Head of caudate nucleus (tissue), 42 donors: ENCODE results near the gene TRMT112.
A peak's percentile ranks its signal among the peaks of the same experiment; 100 is the strongest.

Experiments
- DNase-seq, 42 donors: peaks; one replicate each; pipeline versions ENCODE4 v3.0.0 to v3.0.0-alpha.2; 2020 to 2021; ENCODE audit warnings: mixed read lengths in 7 of 42
- intact Hi-C: fragments of 100-400 bp; cut with DNase I; formaldehyde crosslinking; loops from one replicate; pipeline ENCODE4 v1.15.0; 2022

Gene TRMT112

GRCh38 chr11:64317325-64317960 lies at the start of gene TRMT112:
Gene TRMT112 (minus strand): TSS chr11:64317559. CDS start chr11:64317526, 33 bp downstream.
- peak; percentile 93 to 99 (median 98) for DNase-seq
- intact Hi-C loops = loop anchor here (5.0 kb wide), 1 partner anchor 40 kb away; the partner anchor contains the start of gene RPS6KA4

- intact Hi-C loops = no loop called here
- no peak for DNase-seq
Measured at GRCh38 chr11:64366751-64367150, 49.4 kb upstream of the TRMT112 start.

GRCh38 chr11:64364911-64365310 lies 47.6 kb upstream of the TRMT112 start:
- intact Hi-C loops = no loop called here

GRCh38 chr11:64364435-64364834 lies 47.1 kb upstream of the TRMT112 start:
- DNase-seq = no peak
- intact Hi-C loops = no loop called here

More at GRCh38 chr11:64364911-64365310, 47.6 kb upstream of the TRMT112 start:
- no peak for DNase-seq

GRCh38 chr11:64362339-64362738 lies 45.0 kb upstream of the TRMT112 start:
- intact Hi-C loops = no loop called here
- no peak for DNase-seq

GRCh38 chr11:64361659-64362058 lies 44.3 kb upstream of the TRMT112 start:
- DNase-seq = no peak
- intact Hi-C loops = no loop called here

- DNase-seq = peak in 2 of 42 donors; percentile 19 to 36
- intact Hi-C loops = no loop called here
Measured at GRCh38 chr11:64360448-64360921, 43.1 kb upstream of the TRMT112 start.

- intact Hi-C loops = loop anchor here (5.0 kb wide), 1 partner anchor 43 kb away; the partner anchor contains the start of genes PRDX5 and TRMT112
- DNase-seq = peak; percentile 44 to 88 (median 78)
Measured at GRCh38 chr11:64359712-64360445, 42.5 kb upstream of the TRMT112 start.

GRCh38 chr11:64358907-64359711 lies 41.8 kb upstream of the TRMT112 start, which contains the start of gene RPS6KA4:
Gene RPS6KA4 (plus strand): TSS chr11:64359162. CDS start chr11:64359236, 74 bp downstream.
- DNase-seq = peak in 40 of 42 donors; percentile 39 to 82 (median 66)
- intact Hi-C loops = loop anchor here (5.0 kb wide), 1 partner anchor 42 kb away; the partner anchor contains the start of genes PRDX5 and TRMT112

GRCh38 chr11:64358536-64358906 lies 41.2 kb upstream of the TRMT112 start:
- intact Hi-C loops = loop anchor here (5.0 kb wide), 1 partner anchor 41 kb away; the partner anchor contains the start of genes PRDX5 and TRMT112
- DNase-seq = no peak

GRCh38 chr11:64357904-64358535 lies 40.7 kb upstream of the TRMT112 start:
- intact Hi-C loops = loop anchor here (5.0 kb wide), 1 partner anchor 41 kb away; the partner anchor contains the start of genes PRDX5 and TRMT112
- DNase-seq = no peak

- DNase-seq = no peak
- intact Hi-C loops = loop anchor here (5.0 kb wide), 1 partner anchor 40 kb away; the partner anchor contains the start of genes PRDX5 and TRMT112
Measured at GRCh38 chr11:64357446-64357845, 40.1 kb upstream of the TRMT112 start.

GRCh38 chr11:64356498-64357411 lies 39.4 kb upstream of the TRMT112 start:
- DNase-seq = no peak

GRCh38 chr11:64355078-64355940 lies 38.0 kb upstream of the TRMT112 start:
- intact Hi-C loops = loop anchor here (5.0 kb wide), 1 partner anchor 38 kb away; the partner anchor contains the start of genes PRDX5 and TRMT112
- DNase-seq = peak; percentile 49 to 90 (median 78)

More at GRCh38 chr11:64356498-64357411, 39.4 kb upstream of the TRMT112 start:
- intact Hi-C loops = loop anchor here (5.0 kb wide), 1 partner anchor 39 kb away; the partner anchor contains the start of genes PRDX5 and TRMT112

GRCh38 chr11:64353715-64354506 lies 36.6 kb upstream of the TRMT112 start:
- intact Hi-C loops = no loop called here

More at GRCh38 chr11:64353715-64354506, 36.6 kb upstream of the TRMT112 start:
- DNase-seq = no peak
